IMR-90 (cell line): Measurements from ENCODE around the gene IGFBP3. TPM values are rescaled to one million over a fixed set of nuclear protein-coding genes. Genes with fewer than 3 reads are reported as not detected.

Experiments used
- ATAC-seq: fragments of 200-7000 bp; cut with Tn5 transposase; 2 replicates; pipeline ENCODE4 v1.9.1; 2020; ENCODE audit warnings: low read depth, mild to moderate bottlenecking, moderate library complexity
- BruUV-seq: library from RNA; stranded (reverse); fragments of 400-500 nt; replicated peaks from 2 replicates; lab custom pipeline; 2021; lab: Mats Ljungman, UMichigan
- CTCF ChIA-PET: fragments of 300-600 bp; formaldehyde crosslinking; extraction: SDS; loops from one replicate; lab custom pipeline; 2021; ENCODE audit warnings: antibody characterized with exemption; lab: Yijun Ruan, JAX
- POLR2A ChIA-PET: fragments of 300-600 bp; sonication (Branson Sonifier 250); formaldehyde crosslinking; loops from one replicate; lab custom pipeline; 2022; ENCODE audit warnings: antibody characterized with exemption; ENCODE audit not compliant: unreplicated experiment; lab: Charles Lee
- DNase-seq: peaks from one replicate; pipeline ENCODE4 v3.0.0; 2013
- H2AFZ ChIP-seq: replicated peaks from 2 replicates; pipeline ENCODE3; 2013; ENCODE audit warnings: low read length, mild to moderate bottlenecking; ENCODE audit not compliant: poor library complexity
- H2AK5ac ChIP-seq: 2 replicates; pipeline ENCODE4 v1.6.1; 2013; ENCODE audit warnings: low read depth, low read length, inconsistent platforms
- H2AK9ac ChIP-seq: replicated peaks from 2 replicates; pipeline ENCODE3; 2013; ENCODE audit warnings: mild to moderate bottlenecking, low read depth, low read length, moderate library complexity; ENCODE audit not compliant: poor library complexity
- H2BK120ac ChIP-seq: 2 replicates; pipeline ENCODE4 v1.6.1; 2013; ENCODE audit warnings: low read depth, low read length, inconsistent platforms
- H2BK15ac ChIP-seq: 3 replicates; pipeline ENCODE4 v1.6.1; 2013; ENCODE audit warnings: low read depth, low read length, inconsistent platforms
- H2BK20ac ChIP-seq: 2 replicates; pipeline ENCODE4 v1.6.1; 2013; ENCODE audit warnings: low read depth, mild to moderate bottlenecking, inconsistent platforms, low read length, moderate library complexity
- H2BK5ac ChIP-seq: 2 replicates; pipeline ENCODE4 v1.6.1; 2013; ENCODE audit warnings: mild to moderate bottlenecking, low read depth, low read length, inconsistent platforms; ENCODE audit not compliant: poor library complexity, severe bottlenecking
- H3K14ac ChIP-seq: replicated peaks from 2 replicates; pipeline ENCODE4 v1.6.1; 2013; ENCODE audit warnings: low read depth, low read length, inconsistent platforms
- H3K18ac ChIP-seq: 2 replicates; pipeline ENCODE4 v1.6.1; 2013; ENCODE audit warnings: low read depth, low read length, control low read depth
- H3K23ac ChIP-seq: 2 replicates; pipeline ENCODE4 v1.6.1; 2013; ENCODE audit warnings: low read depth, low read length, inconsistent platforms
- H3K27ac ChIP-seq: 2 replicates; pipeline ENCODE4 v1.5.1; 2013; ENCODE audit warnings: mild to moderate bottlenecking, control low read depth, low read length; ENCODE audit not compliant: insufficient read depth
- H3K27me3 ChIP-seq: 2 replicates; pipeline ENCODE4 v1.6.1; 2013; ENCODE audit warnings: low read length; ENCODE audit not compliant: control insufficient read depth, insufficient read depth
- H3K36me3 ChIP-seq: 2 replicates; pipeline ENCODE4 v1.6.1; 2013; ENCODE audit warnings: low read length, mixed read lengths; ENCODE audit not compliant: control insufficient read depth, insufficient read depth
- H3K4ac ChIP-seq: 2 replicates; pipeline ENCODE4 v1.6.1; 2013; ENCODE audit warnings: low read depth, low read length, inconsistent platforms
- H3K4me1 ChIP-seq: 2 replicates; pipeline ENCODE4 v1.6.1; 2013; ENCODE audit warnings: low read length, mixed read lengths; ENCODE audit not compliant: control insufficient read depth, insufficient read depth
- H3K4me2 ChIP-seq: 2 replicates; pipeline ENCODE4 v1.6.1; 2013; ENCODE audit warnings: low read depth, mild to moderate bottlenecking, control low read depth, low read length, moderate library complexity
- H3K4me3 ChIP-seq: 2 replicates; pipeline ENCODE4 v1.5.1; 2013; ENCODE audit warnings: low read depth, mild to moderate bottlenecking, control low read depth, low read length, moderate library complexity; ENCODE audit not compliant: insufficient read depth
- H3K56ac ChIP-seq: 2 replicates; pipeline ENCODE4 v1.6.1; 2013; ENCODE audit warnings: low read length, inconsistent platforms; ENCODE audit not compliant: insufficient read depth; ENCODE audit errors: extremely low read depth
- H3K79me1 ChIP-seq, 2 experiments: 2 replicates each; pipeline ENCODE4 v1.6.1; 2013; ENCODE audit warnings: low read length in 2 of 2, inconsistent platforms in 1 of 2, low read depth in 1 of 2
- H3K9ac ChIP-seq: 2 replicates; pipeline ENCODE4 v1.6.1; 2013; ENCODE audit warnings: low read depth, low read length, control low read depth
- H3K9me1 ChIP-seq: 2 replicates; pipeline ENCODE4 v1.6.1; 2013; ENCODE audit warnings: low read length, inconsistent platforms; ENCODE audit not compliant: insufficient read depth
- H3K9me3 ChIP-seq: 2 replicates; pipeline ENCODE4 v1.6.1; 2013; ENCODE audit warnings: low read length; ENCODE audit not compliant: control insufficient read depth, insufficient read depth
- H4K20me1 ChIP-seq: 2 replicates; pipeline ENCODE4 v1.6.1; 2013; ENCODE audit warnings: low read length, inconsistent platforms; ENCODE audit not compliant: insufficient read depth
- H4K5ac ChIP-seq: 2 replicates; pipeline ENCODE4 v1.6.1; 2013; ENCODE audit warnings: mild to moderate bottlenecking, low read depth, low read length, control low read depth
- H4K8ac ChIP-seq, 2 experiments: 2 replicates each; pipeline ENCODE4 v1.6.1; 2013; ENCODE audit warnings: low read depth in 2 of 2, low read length in 2 of 2, control low read depth in 1 of 2, inconsistent platforms in 1 of 2
- H4K91ac ChIP-seq: 2 replicates; pipeline ENCODE4 v1.6.1; 2013; ENCODE audit warnings: low read depth, low read length, inconsistent platforms; ENCODE audit not compliant: insufficient read depth
- RAD21 ChIP-seq: IDR thresholded peaks from 2 replicates; pipeline ENCODE4 v1.6.1; 2012; ENCODE audit warnings: low read length, improper control_type of control experiment
- WGBS, 2 experiments: methylation state at CpG; one replicate each; pipeline versions ENCODE4 v1.1.5 to v1.1.7; 2013; ENCODE audit warnings: missing lambda C conversion rate in 2 of 2; ENCODE audit not compliant: insufficient read length in 1 of 2; ENCODE audit errors: extremely low coverage in 2 of 2; 5-methylcytosine and 5-hydroxymethylcytosine counted together
- dilution Hi-C: fragments of 300-500 bp; cut with HindIII; formaldehyde crosslinking; loops from one replicate; pipeline ENCODE4 v1.14.3; 2018; ENCODE audit warnings: low sequenced_read_pairs; ENCODE audit not compliant: unreplicated experiment
- in situ Hi-C: fragments of 300-500 bp; cut with MboI; formaldehyde crosslinking; loops from 3 replicates; pipeline ENCODE4 v1.14.3; 2019; ENCODE audit warnings: low sequenced_read_pairs, inconsistent platforms, mixed read lengths
- intact Hi-C: fragments of 100-400 bp; cut with micrococcal nuclease; formaldehyde crosslinking; loops from 2 replicates; pipeline ENCODE4 v1.10.0; 2022
- polyA plus RNA-seq, 3 experiments: library from polyadenylated mRNA; depleted of rRNA; stranded (reverse); fragments of >200 nt; gene quantifications; 2 replicates each; pipeline ENCODE4 v1.2.3, GENCODE V29; 2012; ENCODE audit warnings: low replicate concordance in 1 of 3
- total RNA-seq: library from RNA; depleted of rRNA; stranded (reverse); fragments of >200 nt; gene quantifications from 2 replicates; pipeline ENCODE4 v1.2.3, GENCODE V29; 2012
- TF ChIP-seq, protein P1 (sequence below): fragments of 150-350 bp; IDR thresholded peaks from 2 replicates; pipeline ENCODE4 v1.6.1; 2017; ENCODE audit warnings: mild to moderate bottlenecking, antibody characterized with exemption, low read length, low read depth

The IGFBP3 gene
- total and polyA plus RNA-seq, 2 of the 4 experiments (the other 2 are of a cell fraction), result 272 to 601 TPM

DNA sequence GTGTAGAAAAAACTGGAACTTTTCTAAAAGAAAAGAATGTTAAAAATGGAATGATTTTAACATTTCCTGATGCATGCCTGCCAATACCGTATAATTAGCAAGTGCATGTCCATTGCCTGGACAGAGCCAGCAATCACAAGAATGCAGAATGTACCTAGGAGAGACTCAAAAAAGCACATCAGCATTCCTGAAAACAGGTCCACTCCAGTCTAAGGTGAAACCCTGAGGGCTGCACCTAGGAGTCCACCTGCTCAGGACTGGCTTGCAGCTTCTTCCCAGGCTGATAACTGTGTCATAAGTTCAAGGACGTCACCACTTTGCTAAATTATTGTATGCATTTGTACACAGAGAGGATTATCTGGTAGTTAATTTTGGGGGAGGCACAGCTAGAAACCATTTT is 53.6 kb downstream of the IGFBP3 start:
- H3K27me3 ChIP-seq, result peaks cover 8% of the 10 kb centered on the region
- no peak overlapping the region for H2BK120ac ChIP-seq
- H3K4ac ChIP-seq, result no peak overlapping the region
- in situ Hi-C loops, result loop anchor here (25.0 kb wide), 1 partner anchor 205 kb away; no protein-coding TSS in a partner anchor
- no peak overlapping the region for H4K5ac ChIP-seq
- ATAC-seq (no peak), DNase-seq (no peak)
- no peak overlapping the region for H3K18ac ChIP-seq
- peaks cover 6% of the 10 kb centered on the region for H3K9me1 ChIP-seq
- H3K56ac ChIP-seq, result no peak overlapping the region
- CTCF ChIA-PET, result no interaction called here
- WGBS, 2 experiments, result 100% methylated on average over 1 of the region's 2 CpGs; no CpG with 5 or more reads in 1 of the 2 experiments
- H4K91ac ChIP-seq, result no peak overlapping the region
- H3K27ac ChIP-seq, result no peak overlapping the region
- no peak overlapping the region for H4K8ac ChIP-seq
- H3K9me3 ChIP-seq, result no peaks in the 10 kb centered on the region
- H2AK5ac ChIP-seq, result no peak overlapping the region
- peaks cover 2% of the 10 kb centered on the region; the same call in 1 of the 2 replicates for H3K4me1 ChIP-seq
- no TSS peak for BruUV-seq
- POLR2A ChIA-PET, result no interaction called here
- intact Hi-C loops, result no loop called here
- no peak overlapping the region for H3K14ac ChIP-seq
- H3K4me2 ChIP-seq, result no peak overlapping the region
- no peak overlapping the region for H2AK9ac ChIP-seq
- H4K20me1 ChIP-seq, result no peaks in the 10 kb centered on the region
- no peak overlapping the region for H2BK20ac ChIP-seq
- H2BK5ac ChIP-seq, result no peak overlapping the region
- no peak overlapping the region for H3K9ac ChIP-seq
- H3K79me1 ChIP-seq, result no peaks in the 10 kb centered on the region
- H3K23ac ChIP-seq, result no peak overlapping the region
- H2AFZ ChIP-seq, result no peak overlapping the region
- no peak overlapping the region for H2BK15ac ChIP-seq
- dilution Hi-C loops, result no loop called here
- no peaks in the 10 kb centered on the region for H3K36me3 ChIP-seq
- no peak for TF ChIP-seq RAD21
- TF ChIP-seq, protein P1, sequence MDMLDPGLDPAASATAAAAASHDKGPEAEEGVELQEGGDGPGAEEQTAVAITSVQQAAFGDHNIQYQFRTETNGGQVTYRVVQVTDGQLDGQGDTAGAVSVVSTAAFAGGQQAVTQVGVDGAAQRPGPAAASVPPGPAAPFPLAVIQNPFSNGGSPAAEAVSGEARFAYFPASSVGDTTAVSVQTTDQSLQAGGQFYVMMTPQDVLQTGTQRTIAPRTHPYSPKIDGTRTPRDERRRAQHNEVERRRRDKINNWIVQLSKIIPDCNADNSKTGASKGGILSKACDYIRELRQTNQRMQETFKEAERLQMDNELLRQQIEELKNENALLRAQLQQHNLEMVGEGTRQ, result no peak
- H3K4me3 ChIP-seq, result no peak overlapping the region
